Hepatocyte (in vitro differentiated cells): Measurements from ENCODE around the gene ARHGEF4. TPM values are rescaled to one million over a fixed set of nuclear protein-coding genes. Genes with fewer than 3 reads are reported as not detected.

Source experiments
- DNase-seq: peaks from one replicate; pipeline ENCODE4 v3.0.0-alpha.2; 2016; ENCODE audit warnings: low spot score
- H2AFZ ChIP-seq: fragments of 200-600 bp; sonication (generic); 2 replicates; pipeline ENCODE4 v1.6.0; 2016; ENCODE audit warnings: antibody characterized with exemption, mild to moderate bottlenecking
- H3K27ac ChIP-seq: fragments of 200-600 bp; sonication (generic); 2 replicates; pipeline ENCODE4 v1.5.1; 2016; ENCODE audit warnings: mild to moderate bottlenecking
- H3K27me3 ChIP-seq: fragments of 200-600 bp; sonication (generic); 2 replicates; pipeline ENCODE4 v1.6.1; 2016
- H3K36me3 ChIP-seq: fragments of 200-600 bp; sonication (generic); replicated peaks from 2 replicates; pipeline ENCODE4 v1.5.1; 2016; ENCODE audit warnings: low read depth; ENCODE audit not compliant: insufficient read depth
- H3K4me1 ChIP-seq: fragments of 200-600 bp; sonication (generic); 2 replicates; pipeline ENCODE4 v1.5.1; 2016; ENCODE audit warnings: mild to moderate bottlenecking, moderate library complexity; ENCODE audit not compliant: insufficient read depth
- H3K4me2 ChIP-seq: fragments of 200-600 bp; sonication (generic); 2 replicates; pipeline ENCODE4 v1.6.0; 2016
- H3K4me3 ChIP-seq: fragments of 200-600 bp; sonication (generic); 2 replicates; pipeline ENCODE4 v1.5.1; 2016; ENCODE audit warnings: mild to moderate bottlenecking
- H3K79me2 ChIP-seq: fragments of 200-600 bp; sonication (generic); 2 replicates; pipeline ENCODE4 v1.6.0; 2017; ENCODE audit warnings: mild to moderate bottlenecking
- H3K9me2 ChIP-seq: fragments of 200-600 bp; sonication (generic); replicated peaks from 2 replicates; pipeline ENCODE4 v1.6.0; 2017; ENCODE audit warnings: mild to moderate bottlenecking; ENCODE audit not compliant: insufficient read depth
- H3K9me3 ChIP-seq: fragments of 200-600 bp; sonication (generic); 2 replicates; pipeline ENCODE4 v1.5.1; 2016; ENCODE audit warnings: low read depth, mild to moderate bottlenecking
- H4K20me1 ChIP-seq: fragments of 200-600 bp; sonication (generic); 2 replicates; pipeline ENCODE4 v1.6.0; 2016; ENCODE audit warnings: mild to moderate bottlenecking; ENCODE audit not compliant: insufficient read depth, poor library complexity, severe bottlenecking
- CTCF ChIP-seq: fragments of 200-600 bp; sonication (generic); IDR thresholded peaks from 2 replicates; pipeline ENCODE4 v1.5.1; 2016; ENCODE audit warnings: antibody characterized with exemption, mild to moderate bottlenecking; ENCODE audit not compliant: poor library complexity
- EZH2 ChIP-seq: fragments of 200-600 bp; sonication (generic); IDR thresholded peaks from 2 replicates; pipeline ENCODE4 v1.6.1; 2016; ENCODE audit warnings: antibody characterized with exemption, mild to moderate bottlenecking, borderline replicate concordance
- EZH2phosphoT487 ChIP-seq: fragments of 200-600 bp; sonication (generic); IDR thresholded peaks from one replicate; pipeline ENCODE4 v1.6.1; 2018; ENCODE audit warnings: antibody characterized with exemption, mild to moderate bottlenecking, low read depth, moderate library complexity; ENCODE audit not compliant: unreplicated experiment, severe bottlenecking
- WGBS: methylation state at CpG from one replicate; pipeline ENCODE4 v1.1.6; 2016; ENCODE audit warnings: low lambda C conversion rate; ENCODE audit errors: missing lambda C conversion rate; 5-methylcytosine and 5-hydroxymethylcytosine counted together
- polyA plus RNA-seq: library from polyadenylated mRNA; unstranded; fragments of >200 nt; fragmentation: Nextera tagmentation; extraction: Ambion mirVana; gene quantifications from 2 replicates; pipeline ENCODE4 v1.2.1, GENCODE V29; 2016
- total RNA-seq: library from RNA; depleted of rRNA; stranded (reverse); fragments of >200 nt; gene quantifications from 2 replicates; pipeline ENCODE4 v1.2.3, GENCODE V29; 2014

ARHGEF4 gene
- total and polyA plus RNA-seq, 2 experiments from 2014 or later, result 11.2 to 15.8 TPM

DNA sequence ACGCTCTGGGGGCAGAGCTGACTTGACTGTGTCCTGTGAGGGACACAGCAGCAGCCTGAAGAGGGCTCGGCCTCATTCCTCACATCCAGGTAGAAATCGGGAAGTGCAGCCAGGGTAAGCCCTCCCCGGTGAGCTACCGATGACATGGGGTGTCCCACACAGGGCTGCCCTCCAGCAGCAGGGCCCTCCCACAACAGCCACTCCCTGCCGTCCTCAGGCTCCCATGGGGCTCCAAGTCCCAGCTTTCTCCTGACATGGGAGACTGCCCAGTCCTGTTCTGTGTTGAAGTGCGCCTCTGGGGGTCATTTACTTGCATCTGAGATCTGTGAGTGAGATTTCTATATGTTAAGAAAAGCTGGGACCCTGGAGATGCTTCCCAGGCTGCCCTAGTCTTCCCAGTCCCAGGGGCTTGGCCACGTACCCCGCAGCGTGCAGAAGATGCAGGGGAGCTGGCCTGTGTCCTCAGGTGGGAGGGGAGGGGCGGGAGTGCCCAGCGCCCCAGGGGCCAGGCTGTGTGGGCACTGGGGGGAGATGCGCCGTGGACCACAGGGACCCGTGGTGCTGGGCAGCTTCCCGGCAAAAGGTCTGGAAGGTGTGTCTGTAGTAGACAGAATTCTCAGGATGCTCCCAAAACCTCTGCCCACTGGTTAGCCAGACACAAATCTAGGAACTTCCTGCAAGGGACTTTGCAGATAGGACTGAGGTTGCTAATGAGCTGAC, 168.7 kb downstream of the ARHGEF4 start:
- no peaks in the 10 kb centered on the region for H3K9me2 ChIP-seq
- no peaks in the 10 kb centered on the region for H4K20me1 ChIP-seq
- no peaks in the 10 kb centered on the region for H3K4me1 ChIP-seq
- no peak for TF ChIP-seq EZH2
- TF ChIP-seq EZH2phosphoT487, result no peak
- H3K36me3 ChIP-seq, result no peaks in the 10 kb centered on the region
- H3K9me3 ChIP-seq, result no peaks in the 10 kb centered on the region
- H3K79me2 ChIP-seq, result no peaks in the 10 kb centered on the region
- H3K27me3 ChIP-seq, result peaks cover 8% of the 10 kb centered on the region
- H3K4me3 ChIP-seq, result no peak overlapping the region
- no peak for DNase-seq
- 88% methylated on average over 16 of the region's 16 CpGs for WGBS
- no peak overlapping the region for H3K4me2 ChIP-seq
- no peak overlapping the region for H2AFZ ChIP-seq
- no peak overlapping the region for H3K27ac ChIP-seq

DNA sequence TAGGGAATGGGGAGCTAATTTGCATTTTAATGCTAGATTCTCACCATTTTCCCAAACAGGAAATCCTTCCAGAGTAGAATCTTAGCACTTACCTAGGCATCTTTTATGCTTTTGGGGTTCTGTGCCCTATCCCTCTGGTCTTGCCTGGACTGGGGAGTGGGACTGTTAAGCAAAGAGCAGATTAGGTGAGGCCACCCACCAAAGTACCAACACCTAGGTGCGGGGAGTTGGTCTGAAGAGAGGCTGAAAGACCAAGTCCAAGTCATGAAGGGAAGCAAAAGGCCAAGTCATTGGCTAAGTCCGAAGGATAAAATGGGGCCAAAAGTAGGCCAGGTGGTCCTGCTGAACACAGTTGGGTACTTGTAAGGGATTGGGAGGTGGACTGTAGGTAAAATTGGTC, 169.8 kb downstream of the ARHGEF4 start:
- Histone ChIP-seq H4K20me1 (no peaks in the 10 kb centered on the region), H3K9me2 (no peaks in the 10 kb centered on the region), H3K4me2 (no peak overlapping the region), H3K27me3 (peaks cover 8% of the 10 kb centered on the region), H3K9me3 (no peaks in the 10 kb centered on the region), H3K4me1 (no peaks in the 10 kb centered on the region), H3K36me3 (no peaks in the 10 kb centered on the region), H2AFZ (no peak overlapping the region), H3K27ac (no peak overlapping the region), H3K79me2 (no peaks in the 10 kb centered on the region), H3K4me3 (no peak overlapping the region)
- WGBS, result 96% methylated on average over 2 of the region's 2 CpGs
- no peak for DNase-seq
- no peak for TF ChIP-seq CTCF
- no peak for TF ChIP-seq EZH2
- TF ChIP-seq EZH2phosphoT487, result no peak

- Histone ChIP-seq H3K4me2 (no peak overlapping the region), H4K20me1 (no peaks in the 10 kb centered on the region), H3K36me3 (no peaks in the 10 kb centered on the region), H3K9me3 (no peaks in the 10 kb centered on the region), H3K9me2 (no peaks in the 10 kb centered on the region), H3K79me2 (no peaks in the 10 kb centered on the region), H3K27ac (no peak overlapping the region), H3K27me3 (peaks cover 8% of the 10 kb centered on the region), H3K4me3 (no peak overlapping the region), H2AFZ (no peak overlapping the region), H3K4me1 (no peaks in the 10 kb centered on the region)
- no peak for DNase-seq
- 90% methylated on average over 1 of the region's 1 CpG for WGBS
- TF ChIP-seq EZH2phosphoT487 (no peak), CTCF (no peak), EZH2 (no peak)
Observed at GRCh38 chr2:131008967-131009366, 172.3 kb downstream of the ARHGEF4 start.

- TF ChIP-seq EZH2phosphoT487, result no peak
- no peak for TF ChIP-seq CTCF
- TF ChIP-seq EZH2, result no peak
Observed at GRCh38 chr2:131009713-131010475, 173.2 kb downstream of the ARHGEF4 start.

More at GRCh38 chr2:131009713-131010475, 173.2 kb downstream of the ARHGEF4 start:
- Histone ChIP-seq H4K20me1 (no peaks in the 10 kb centered on the region), H3K4me1 (no peaks in the 10 kb centered on the region), H3K9me3 (no peaks in the 10 kb centered on the region), H2AFZ (no peak overlapping the region), H3K4me2 (no peak overlapping the region), H3K27me3 (peaks cover 8% of the 10 kb centered on the region), H3K4me3 (no peak overlapping the region), H3K36me3 (no peaks in the 10 kb centered on the region), H3K79me2 (no peaks in the 10 kb centered on the region), H3K27ac (no peak overlapping the region), H3K9me2 (no peaks in the 10 kb centered on the region)
- DNase-seq, result no peak
- 80% methylated on average over 6 of the region's 6 CpGs for WGBS
